Ectodermal cell (in vitro differentiated cells): Measurements from ENCODE around the gene MARK1.

Experiments
- H3K27ac ChIP-seq: 2 replicates; pipeline ENCODE4 v1.7.0; 2013; ENCODE audit warnings: mild to moderate bottlenecking, low read depth, low read length; ENCODE audit not compliant: insufficient read depth, poor library complexity, severe bottlenecking
- H3K27me3 ChIP-seq: 2 replicates; pipeline ENCODE4 v1.7.0; 2013; ENCODE audit warnings: mild to moderate bottlenecking, low read length; ENCODE audit not compliant: insufficient read depth, control insufficient read depth, poor library complexity, severe bottlenecking
- H3K36me3 ChIP-seq: one replicate; pipeline ENCODE4 v1.7.0; 2013; ENCODE audit warnings: low read length; ENCODE audit not compliant: control insufficient read depth, insufficient read depth
- H3K4me1 ChIP-seq: one replicate; pipeline ENCODE4 v1.7.0; 2013; ENCODE audit warnings: low read length; ENCODE audit not compliant: control insufficient read depth, insufficient read depth
- H3K4me3 ChIP-seq: 2 replicates; pipeline ENCODE4 v1.7.0; 2013; ENCODE audit warnings: low read depth, low read length, control low read depth; ENCODE audit not compliant: insufficient read depth
- H3K9me3 ChIP-seq: 2 replicates; pipeline ENCODE4 v1.7.0; 2013; ENCODE audit warnings: mild to moderate bottlenecking, low read length, moderate library complexity; ENCODE audit not compliant: control insufficient read depth
- WGBS, 2 experiments: methylation state at CpG; one replicate each; pipeline ENCODE4 v1.1.7; 2013; ENCODE audit warnings: missing lambda C conversion rate in 2 of 2; 5-methylcytosine and 5-hydroxymethylcytosine counted together

The MARK1 gene

GRCh38 chr1:220527279-220527907 is 543 bp upstream of the MARK1 start:
- Histone ChIP-seq H3K9me3 (no peaks in the 10 kb centered on the region), H3K36me3 (no peaks in the 10 kb centered on the region), H3K4me3 (peak overlapping the region; percentile 93), H3K4me1 (peaks cover 6% of the 10 kb centered on the region), H3K27me3 (peaks cover 13% of the 10 kb centered on the region), H3K27ac (no peak overlapping the region)
- 2 to 3% methylated on average over 22 to 23 of the region's 23 CpGs for WGBS, 2 experiments

DNA sequence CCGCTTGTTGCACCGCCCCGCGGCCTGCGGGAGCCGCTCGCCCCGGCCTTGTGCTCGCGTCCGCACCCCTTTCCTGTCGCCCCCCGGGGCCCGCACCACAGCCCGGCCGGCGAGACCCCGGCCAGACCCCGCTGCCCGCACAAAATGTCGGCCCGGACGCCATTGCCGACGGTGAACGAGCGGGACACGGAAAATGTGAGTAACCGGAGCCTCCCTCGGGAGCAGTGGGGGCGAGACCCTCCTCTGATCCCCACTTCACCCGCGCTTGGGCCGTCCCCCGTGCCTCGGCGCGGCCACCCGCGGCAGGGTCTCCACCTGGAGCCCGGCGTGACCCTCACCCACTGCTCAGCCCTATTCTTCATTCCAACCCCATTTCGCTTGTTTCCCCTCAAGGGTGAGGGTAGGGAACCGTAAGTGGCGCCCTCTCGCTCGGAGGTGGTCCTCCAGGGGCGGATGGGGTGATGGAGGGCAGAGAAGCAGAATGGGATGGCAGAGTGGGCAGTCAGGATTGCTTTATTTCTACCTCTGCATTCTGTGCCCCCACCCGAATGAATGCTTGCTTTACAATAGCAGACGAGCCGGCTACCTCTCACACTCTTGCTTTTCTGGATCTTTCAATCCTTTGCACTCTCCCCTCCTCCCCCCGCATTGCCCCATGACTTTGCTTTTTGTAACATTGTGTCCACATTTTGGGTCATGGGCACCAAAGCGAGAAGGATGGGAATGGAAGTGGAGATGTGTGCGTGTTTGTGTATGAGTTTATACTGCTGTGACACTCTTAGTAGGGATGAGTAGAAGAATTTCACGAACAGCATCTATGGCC is 954 bp downstream of the MARK1 start:
- Histone ChIP-seq H3K27ac (peak overlapping the region; percentile 52), H3K4me3 (peak overlapping the region; percentile 93), H3K27me3 (peaks cover 13% of the 10 kb centered on the region), H3K36me3 (peaks cover 4% of the 10 kb centered on the region), H3K9me3 (no peaks in the 10 kb centered on the region), H3K4me1 (peaks cover 6% of the 10 kb centered on the region)
- WGBS, 2 experiments, result 0% methylated on average over 55 of the region's 55 CpGs

DNA sequence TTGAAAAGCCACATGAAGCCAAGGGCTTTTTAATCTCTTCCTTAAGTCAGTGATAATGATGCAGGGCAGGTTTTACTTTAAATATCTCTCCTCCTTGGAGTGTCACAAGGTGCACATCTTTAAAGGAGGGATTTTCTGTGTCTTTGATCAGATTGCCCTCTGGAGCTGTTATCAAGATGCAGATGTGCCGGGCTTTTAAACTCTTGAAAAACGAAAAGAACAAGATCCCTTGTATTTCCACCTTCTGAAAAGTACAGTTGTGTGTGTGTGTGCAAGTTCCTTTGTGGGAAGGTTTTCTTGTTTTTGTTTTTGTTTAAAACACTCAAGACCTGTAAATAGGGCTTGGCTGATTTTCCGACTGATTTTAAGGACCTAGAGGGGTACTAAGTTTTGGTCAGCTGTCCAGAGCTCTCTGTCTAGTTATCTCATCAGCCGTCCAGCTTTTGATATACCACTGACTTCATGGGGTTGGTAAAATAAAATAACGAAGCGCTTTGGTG is 1.6 kb downstream of the MARK1 start:
- Histone ChIP-seq H3K4me1 (peaks cover 6% of the 10 kb centered on the region), H3K4me3 (peak overlapping the region; percentile 93), H3K27me3 (peaks cover 13% of the 10 kb centered on the region), H3K9me3 (peaks cover under 1% of the 10 kb centered on the region), H3K27ac (no peak overlapping the region), H3K36me3 (peaks cover 4% of the 10 kb centered on the region)
- 35 to 39% methylated on average over 6 of the region's 6 CpGs for WGBS, 2 experiments

- 93 to 95% methylated on average over 2 of the region's 2 CpGs for WGBS, 2 experiments
- H3K9me3 ChIP-seq, result peaks cover 3% of the 10 kb centered on the region
- peaks cover 4% of the 10 kb centered on the region for H3K36me3 ChIP-seq
- no peak overlapping the region for H3K4me3 ChIP-seq
- no peaks in the 10 kb centered on the region for H3K4me1 ChIP-seq
- no peak overlapping the region for H3K27ac ChIP-seq
- H3K27me3 ChIP-seq, result no peaks in the 10 kb centered on the region
These were observed 5.7 kb downstream of the MARK1 start for GRCh38 chr1:220533504-220534109.

DNA sequence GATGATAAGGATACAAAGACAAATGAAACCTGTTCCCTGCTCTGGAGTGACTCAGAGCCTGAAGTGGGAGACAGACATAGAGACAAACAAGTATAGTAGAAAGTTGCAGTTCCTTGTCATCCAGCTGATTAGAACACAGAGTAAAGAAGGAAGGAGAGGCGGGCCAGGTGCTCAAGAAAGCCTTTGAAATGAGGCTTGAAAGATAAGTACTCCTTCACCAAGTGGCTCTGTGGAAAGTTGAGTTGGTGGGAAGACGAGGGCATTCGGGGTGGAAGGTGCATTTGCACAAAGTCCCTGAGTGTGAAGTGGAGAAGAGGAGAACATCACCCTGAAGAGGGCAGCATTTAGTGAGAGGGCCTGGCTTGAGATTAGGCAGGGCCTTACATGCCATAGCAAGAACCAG is 17.0 kb downstream of the MARK1 start:
- Histone ChIP-seq H3K4me3 (no peak overlapping the region), H3K27ac (no peak overlapping the region), H3K36me3 (no peaks in the 10 kb centered on the region), H3K27me3 (no peaks in the 10 kb centered on the region), H3K4me1 (no peaks in the 10 kb centered on the region), H3K9me3 (no peaks in the 10 kb centered on the region)
- WGBS, 2 experiments, result 82 to 87% methylated on average over 3 of the region's 3 CpGs

DNA sequence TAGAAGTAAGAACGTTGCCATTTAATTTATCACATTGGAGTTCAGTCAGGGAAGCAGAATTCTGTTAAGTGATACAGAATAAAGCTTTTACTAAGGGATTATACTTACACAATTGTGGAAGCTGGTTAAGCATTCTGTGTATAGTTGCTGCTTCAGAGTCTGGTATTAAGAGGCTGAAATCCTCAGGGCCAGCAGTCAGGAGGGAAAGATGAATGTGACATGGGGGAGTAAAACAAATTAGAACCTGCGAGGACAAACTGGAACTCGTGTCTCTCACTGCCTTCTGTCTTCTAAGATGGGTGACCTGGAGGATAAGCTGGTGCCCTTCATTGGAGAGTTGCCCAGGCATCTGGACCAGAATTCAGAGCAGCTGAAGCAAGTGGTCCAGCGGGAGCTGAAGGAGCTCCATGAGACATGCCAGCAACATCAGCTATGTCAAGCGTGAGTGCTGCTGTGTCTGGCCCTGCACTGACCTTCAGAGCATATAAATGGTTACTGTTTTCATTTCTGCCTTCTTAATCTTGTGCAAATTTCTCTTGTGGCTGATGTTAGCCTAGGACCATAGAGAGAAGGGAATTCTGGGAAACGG is 23.0 kb downstream of the MARK1 start:
- Histone ChIP-seq H3K36me3 (no peaks in the 10 kb centered on the region), H3K4me1 (no peaks in the 10 kb centered on the region), H3K4me3 (no peak overlapping the region), H3K9me3 (no peaks in the 10 kb centered on the region), H3K27ac (no peak overlapping the region), H3K27me3 (no peaks in the 10 kb centered on the region)
- 92 to 94% methylated on average over 6 of the region's 6 CpGs for WGBS, 2 experiments

- Histone ChIP-seq H3K36me3 (no peaks in the 10 kb centered on the region), H3K4me1 (no peaks in the 10 kb centered on the region), H3K9me3 (no peaks in the 10 kb centered on the region), H3K27ac (no peak overlapping the region), H3K4me3 (no peak overlapping the region), H3K27me3 (no peaks in the 10 kb centered on the region)
- WGBS, 2 experiments, result 97 to 99% methylated on average over 2 of the region's 2 CpGs
These were observed 23.8 kb downstream of the MARK1 start for GRCh38 chr1:220551718-220552117.

DNA sequence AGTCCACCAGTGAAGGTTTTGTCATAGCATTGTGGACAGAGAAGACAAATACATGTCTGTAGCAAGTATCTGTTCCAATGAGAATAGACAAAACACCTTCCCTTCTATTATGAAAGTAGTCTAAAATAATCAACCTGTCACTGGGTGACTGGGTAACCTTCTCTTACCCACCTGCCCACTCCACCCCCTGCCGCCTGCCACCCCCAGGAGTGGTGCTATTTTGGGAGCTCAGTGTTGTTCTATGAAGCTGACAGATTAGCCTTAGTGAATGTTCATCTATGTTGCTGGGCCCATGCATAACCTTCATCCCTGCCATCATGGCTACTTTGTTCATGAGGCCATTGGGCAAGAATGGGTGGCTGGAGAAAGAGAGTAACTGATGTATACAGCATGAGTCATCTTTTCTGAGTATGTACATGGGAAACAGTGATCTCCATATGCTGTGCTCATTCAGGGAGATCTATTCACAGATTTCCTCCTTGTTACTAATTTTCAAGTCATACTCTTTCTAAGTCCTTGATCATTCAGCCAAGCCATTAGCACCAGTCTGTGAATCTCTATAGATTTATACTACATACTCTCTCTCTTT is 24.8 kb downstream of the MARK1 start:
- WGBS, 2 experiments, result 83 to 100% methylated on average over 1 of the region's 1 CpG
- Histone ChIP-seq H3K27me3 (no peaks in the 10 kb centered on the region), H3K9me3 (no peaks in the 10 kb centered on the region), H3K27ac (no peak overlapping the region), H3K36me3 (no peaks in the 10 kb centered on the region), H3K4me3 (no peak overlapping the region), H3K4me1 (no peaks in the 10 kb centered on the region)

DNA sequence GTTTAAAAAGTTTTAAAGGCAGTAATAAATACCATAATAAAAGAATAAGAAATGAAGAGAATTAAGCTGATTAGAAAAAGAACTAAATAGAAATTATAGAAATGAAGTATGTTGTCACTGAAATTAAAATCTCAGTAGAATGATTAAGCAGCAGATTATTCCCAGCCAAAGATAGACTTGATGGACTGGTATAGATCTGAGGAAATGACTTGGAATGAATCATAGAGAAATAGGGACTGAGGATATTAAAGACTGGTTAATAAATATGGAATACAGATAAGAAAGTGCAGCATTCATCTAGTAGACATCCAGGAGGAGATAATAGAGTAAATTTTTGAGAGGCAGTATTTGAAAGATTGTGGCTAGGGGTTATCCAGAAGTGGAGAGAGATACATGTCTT is 28.7 kb downstream of the MARK1 start:
- Histone ChIP-seq H3K27me3 (no peaks in the 10 kb centered on the region), H3K9me3 (no peaks in the 10 kb centered on the region), H3K4me1 (no peaks in the 10 kb centered on the region), H3K36me3 (no peaks in the 10 kb centered on the region), H3K27ac (no peak overlapping the region), H3K4me3 (no peak overlapping the region)

DNA sequence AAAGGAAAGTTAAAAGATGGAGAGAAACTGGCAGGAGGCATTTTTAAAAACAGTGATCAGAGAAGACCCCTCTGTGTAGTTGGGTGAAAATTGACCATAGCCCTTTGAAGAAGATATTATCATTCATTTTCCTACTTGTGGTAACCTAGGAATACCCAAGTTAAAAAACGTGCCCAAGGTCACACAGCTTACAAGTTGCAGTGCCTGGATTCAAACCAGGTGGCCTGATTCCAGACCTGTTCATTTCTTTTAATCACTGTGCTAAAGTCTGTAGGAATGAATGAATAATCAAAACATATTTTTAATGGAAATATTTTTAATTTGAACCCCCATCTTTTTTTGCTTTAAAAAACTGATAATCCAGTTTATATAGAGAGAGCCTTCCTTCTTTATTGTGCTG is 35.6 kb downstream of the MARK1 start:
- no peaks in the 10 kb centered on the region for H3K36me3 ChIP-seq
- WGBS, 2 experiments, result 87 to 95% methylated on average over 1 of the region's 1 CpG

More for the DNA sequence above, 35.6 kb downstream of the MARK1 start:
- H3K27ac ChIP-seq, result no peak overlapping the region
- no peaks in the 10 kb centered on the region for H3K9me3 ChIP-seq
- no peaks in the 10 kb centered on the region for H3K27me3 ChIP-seq
- H3K4me3 ChIP-seq, result no peak overlapping the region
- H3K4me1 ChIP-seq, result no peaks in the 10 kb centered on the region
